Middle frontal gyrus (tissue), 1 donor: ENCODE measurements around the gene ST3GAL3.

Source experiments
- DNase-seq: peaks from one replicate; pipeline ENCODE4 v3.0.0-alpha.2; 2015; ENCODE audit warnings: low spot score; ENCODE audit errors: extremely low spot score

The ST3GAL3 gene

DNA sequence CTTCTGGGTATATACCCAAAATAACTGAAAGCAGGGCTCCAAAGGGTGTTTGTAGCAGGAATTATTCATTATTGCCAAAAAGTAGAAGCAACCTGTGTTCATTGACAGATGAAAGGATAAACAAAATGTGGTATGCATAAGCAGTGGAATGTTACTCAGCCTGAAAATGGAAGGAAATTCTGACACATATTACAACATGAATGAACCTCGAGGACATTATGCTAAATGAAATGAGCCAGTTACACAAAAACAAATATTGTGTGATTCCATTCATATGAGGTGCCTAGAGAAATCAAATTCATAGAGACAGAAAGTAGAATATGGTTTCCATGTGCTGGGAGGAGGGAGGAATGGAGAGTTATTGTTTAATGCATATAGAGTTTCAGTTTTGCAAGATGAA is 140.0 kb downstream of the ST3GAL3 start:
- no peak for DNase-seq

DNA sequence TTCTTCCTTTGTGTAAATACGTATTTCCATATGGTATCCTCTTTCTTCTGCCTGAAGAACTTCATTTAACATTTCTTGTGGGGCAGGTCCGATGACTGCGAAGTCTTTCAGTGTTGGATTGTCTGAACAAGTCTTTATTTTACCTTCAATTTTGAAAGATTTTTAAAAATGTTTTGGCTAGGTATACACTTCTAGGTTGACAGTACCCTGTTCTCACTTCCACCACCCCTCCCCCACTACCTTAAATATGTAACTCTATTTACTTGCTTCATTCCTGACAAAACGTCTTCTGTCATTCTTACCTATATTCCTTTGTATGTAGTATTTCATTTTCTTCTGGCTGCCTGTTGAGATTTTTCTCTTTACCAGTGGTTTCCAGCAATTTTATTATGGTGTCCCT is 140.5 kb downstream of the ST3GAL3 start:
- DNase-seq, result no peak

DNA sequence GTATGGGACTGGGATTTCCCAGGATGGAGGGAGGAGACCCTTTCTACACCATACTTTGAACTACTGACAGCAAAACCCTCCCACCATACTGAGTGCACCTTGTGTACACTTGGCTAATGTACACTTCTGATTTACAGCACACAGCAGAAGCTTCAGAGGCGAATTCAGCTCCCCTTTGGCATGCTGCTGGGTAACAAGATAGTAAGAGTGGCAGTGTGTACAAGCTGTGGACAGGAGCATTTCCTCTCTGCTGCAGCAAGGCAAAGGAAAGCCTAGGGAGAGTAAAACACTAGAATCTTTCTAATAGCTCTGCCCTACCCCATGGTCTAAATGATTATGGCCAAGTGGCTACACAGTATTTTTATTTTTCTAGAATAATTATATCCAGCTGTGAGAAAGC is 142.3 kb downstream of the ST3GAL3 start:
- no peak for DNase-seq

DNA sequence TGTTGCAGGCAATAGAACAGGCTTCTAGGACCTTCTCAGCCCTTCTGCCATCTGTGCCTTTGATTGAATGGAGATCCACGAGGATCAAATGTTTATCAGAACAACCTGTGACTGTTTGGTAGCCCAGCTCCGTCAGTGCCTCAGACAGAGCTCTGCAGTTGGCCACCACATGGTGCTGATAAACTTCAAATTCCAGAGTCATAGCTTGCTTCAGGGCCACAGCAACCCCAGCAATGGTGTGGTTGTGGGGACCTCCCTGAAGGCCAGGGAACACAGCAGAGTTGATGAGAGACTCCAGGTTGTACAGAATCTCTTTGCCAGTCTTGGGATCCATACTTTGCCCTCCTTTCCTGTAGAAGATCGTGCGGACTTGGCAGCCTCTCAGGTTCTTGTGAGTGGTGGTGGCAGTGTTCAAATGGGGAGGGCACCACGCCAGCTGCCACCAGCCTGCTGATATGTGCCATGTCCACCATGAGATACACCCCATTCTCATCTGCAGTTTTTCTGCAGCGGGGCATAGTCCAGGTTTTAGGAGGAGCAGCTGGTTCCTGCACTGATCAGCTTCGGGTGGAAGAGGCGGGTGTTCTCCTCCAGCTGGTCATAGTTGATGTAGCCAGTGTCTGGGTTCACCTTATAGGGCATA is 143.4 kb downstream of the ST3GAL3 start:
- no peak for DNase-seq

DNA sequence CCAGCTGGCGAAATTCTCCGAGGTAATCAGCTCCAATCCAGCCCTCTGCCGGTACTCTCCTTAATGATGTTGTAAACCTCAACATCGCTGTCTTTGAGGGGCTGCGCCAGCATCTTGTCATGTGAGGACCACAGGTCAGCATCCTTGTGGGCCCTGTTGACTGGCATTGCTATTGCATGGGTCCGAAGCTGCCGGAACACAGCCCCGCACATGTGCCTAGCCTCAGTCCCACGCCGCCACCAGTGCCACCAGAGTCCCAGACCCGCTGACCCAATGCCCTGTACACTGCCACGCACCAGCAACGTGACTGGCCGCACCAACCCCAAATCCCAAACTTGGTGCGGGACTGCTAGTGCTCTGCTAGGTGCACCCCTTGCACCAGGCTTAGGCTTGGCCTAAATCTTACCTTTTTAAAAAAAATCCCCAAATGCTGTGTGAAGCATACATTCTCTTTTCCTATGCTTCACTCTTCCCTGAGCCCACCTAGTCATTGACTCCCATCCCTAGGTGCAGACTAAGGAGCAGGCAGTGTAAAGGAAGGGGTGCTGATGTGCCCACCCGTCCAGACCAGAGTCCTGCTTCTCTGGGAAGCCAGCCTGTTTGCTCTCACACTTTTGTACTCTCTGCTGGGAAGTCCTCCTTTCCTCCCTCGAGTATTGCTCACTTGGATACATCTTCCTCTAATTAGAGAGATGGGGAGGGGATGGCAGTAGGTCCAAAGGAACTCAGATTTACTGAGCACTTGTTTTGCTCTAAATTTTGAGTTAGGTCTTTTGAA is 144.4 kb downstream of the ST3GAL3 start:
- DNase-seq, result no peak

DNA sequence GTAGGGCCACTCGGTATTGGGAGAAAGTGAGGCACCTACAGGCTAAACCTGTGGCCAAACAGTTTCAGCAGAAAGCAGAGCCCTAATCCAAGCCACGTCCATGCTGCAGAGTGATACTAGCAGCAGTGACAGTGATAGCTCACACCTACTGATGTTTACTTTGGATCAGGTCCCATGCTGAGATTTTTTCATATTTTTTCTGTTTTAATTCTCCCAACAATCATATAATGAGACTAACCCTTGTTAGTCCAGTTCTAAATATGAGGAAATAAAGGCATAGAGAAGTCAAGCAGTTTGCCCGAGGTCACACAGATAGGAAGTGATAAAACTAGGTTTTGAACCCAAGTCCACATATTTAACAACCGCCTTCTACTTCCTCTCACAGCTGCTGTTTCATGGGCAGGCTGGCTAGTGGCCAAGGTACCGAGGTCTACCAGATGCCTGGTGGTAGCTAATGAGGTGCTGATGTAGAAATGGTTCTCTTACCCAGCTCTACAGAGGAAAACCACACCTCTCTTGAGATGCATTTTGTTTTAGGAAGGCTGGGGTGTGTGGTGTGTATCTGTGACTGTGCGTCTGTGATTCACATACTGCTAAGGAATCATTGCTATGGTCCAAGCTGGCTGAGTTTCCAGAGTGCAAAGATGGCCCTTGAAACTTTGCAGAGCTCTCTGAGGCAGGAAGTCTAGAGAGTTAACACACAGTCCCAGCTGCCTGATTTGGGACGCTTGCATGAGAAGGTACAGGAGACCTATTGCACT is 146.0 kb downstream of the ST3GAL3 start:
- DNase-seq, result no peak

DNA sequence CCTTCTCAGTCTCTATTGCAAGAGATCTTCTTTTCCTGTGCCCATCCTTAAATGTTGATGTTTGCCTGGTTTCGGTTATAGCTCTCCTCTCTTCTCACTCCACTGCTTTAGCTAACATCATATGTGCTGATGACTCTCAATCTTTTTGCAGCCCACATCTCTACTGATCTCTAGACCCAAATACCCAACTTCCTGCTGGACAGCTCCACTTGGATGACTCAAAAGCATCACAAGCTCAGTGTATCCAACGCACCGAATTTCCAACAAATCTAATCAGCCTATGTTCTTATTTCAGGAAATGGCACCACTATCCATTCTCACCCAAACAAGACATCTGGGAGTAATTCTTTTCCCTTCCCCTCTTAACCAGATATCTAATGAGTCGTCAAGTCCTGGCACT is 147.1 kb downstream of the ST3GAL3 start:
- DNase-seq, result no peak

DNA sequence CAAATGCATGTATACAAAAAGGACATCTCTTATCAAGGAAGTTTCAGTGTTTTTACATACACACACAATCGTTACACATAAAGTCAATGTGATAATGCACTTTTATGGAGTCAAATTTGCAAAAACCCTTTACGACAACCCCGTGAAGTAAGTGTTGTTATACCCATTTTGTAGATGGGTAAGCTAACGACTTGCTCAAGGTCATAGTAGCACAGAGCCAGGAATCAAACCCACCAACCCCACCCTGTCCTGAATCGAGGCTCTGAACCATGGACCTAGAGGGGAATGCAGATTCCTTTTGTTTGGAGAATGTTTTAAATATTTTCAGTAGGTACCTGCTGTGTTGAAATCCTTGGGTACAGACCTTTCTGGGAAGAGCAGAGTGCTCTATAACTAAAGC is 148.9 kb downstream of the ST3GAL3 start:
- no peak for DNase-seq

DNA sequence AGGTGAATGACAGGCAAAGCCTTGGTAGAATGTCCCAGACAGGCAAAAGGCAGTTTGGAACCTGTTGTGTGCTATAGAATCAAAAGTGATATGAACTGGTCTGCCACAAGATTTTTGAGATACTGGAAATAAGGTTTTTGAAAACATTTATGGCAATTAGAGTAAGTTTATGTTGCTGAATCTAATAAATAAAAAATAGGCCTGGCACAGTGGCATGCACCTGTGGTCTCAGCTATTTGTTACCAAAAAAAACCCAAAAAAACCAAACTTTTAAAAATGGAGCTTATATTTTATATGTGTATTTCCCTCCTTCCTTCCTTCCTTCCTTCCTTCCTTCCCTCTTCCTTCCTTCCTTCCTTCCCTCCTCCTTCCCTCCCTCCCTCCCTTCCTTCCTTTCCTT is 149.8 kb downstream of the ST3GAL3 start:
- no peak for DNase-seq

DNA sequence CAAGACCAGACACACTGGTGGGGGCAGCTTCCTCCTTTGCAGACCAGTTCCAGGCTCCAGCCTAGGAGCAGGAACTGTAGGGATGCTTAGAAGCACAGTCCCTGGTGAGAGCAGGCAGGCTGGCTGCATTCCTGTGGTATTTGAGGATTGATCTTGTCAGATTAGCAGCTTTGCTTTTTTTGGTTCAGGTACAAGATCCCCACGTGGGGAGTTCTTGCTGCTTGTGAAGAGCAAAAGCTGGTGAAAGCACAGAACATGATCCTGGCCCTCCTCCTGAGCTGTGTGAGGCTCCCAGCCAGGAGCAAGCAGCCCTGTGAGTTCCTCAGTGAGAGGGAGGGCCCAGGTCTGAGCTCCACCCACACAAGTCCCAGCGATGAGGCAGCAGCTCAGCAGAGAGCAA is 151.0 kb downstream of the ST3GAL3 start:
- peak; percentile 50 for DNase-seq

DNA sequence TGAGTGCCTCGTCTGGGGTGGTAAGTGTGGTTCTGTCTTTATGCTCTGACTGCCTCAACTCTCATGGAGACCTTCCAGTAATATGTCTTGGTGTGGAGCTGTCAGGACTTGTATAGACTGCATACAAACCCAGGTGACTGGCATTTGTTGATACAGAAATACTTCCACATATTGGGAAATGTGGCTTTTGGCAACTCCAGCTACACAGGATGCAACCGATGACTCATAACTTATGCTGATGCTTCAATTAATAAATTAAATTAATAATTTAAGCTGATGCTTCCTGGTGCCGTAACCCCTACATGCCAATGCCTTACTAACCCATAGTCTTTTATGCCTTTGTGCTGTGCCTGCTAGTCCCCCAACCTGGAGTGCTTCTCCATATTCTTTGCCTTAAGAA is 154.0 kb downstream of the ST3GAL3 start:
- DNase-seq, result no peak

DNA sequence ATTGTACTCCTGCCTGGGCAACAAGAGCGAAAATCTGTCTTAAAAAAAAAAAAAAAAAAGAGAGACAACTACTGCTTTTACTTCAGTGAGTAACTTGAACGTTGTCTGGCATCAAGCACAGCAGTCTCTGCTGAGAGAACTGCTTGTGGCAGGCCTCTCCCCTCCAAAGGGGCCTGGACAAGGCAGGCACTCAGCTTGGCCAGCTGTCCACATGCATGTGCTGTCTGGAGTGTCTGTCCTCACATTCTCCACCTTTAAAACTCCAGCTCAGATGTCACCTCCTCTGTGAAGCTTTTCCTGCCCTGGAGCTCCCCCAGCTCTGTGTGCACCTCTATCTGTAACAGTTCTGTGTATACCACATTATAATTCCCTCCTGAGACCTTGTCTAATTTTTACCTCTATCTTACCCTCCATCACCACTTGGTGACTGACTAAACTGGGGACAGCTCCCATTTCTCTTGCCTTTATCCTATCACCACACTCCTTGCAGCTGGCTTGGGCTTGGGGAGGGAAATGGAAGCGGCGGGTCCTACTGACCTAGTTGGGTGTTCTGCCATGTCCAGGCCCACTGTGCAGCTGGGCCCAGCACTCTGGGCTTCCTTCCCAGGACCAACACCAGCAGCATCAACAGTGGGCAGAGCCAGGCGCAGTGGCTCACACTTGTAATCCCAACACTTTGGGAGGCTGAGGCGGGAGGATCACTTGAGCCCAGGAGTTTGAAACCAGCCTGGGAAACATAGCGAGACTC is 154.8 kb downstream of the ST3GAL3 start:
- DNase-seq, result no peak

DNA sequence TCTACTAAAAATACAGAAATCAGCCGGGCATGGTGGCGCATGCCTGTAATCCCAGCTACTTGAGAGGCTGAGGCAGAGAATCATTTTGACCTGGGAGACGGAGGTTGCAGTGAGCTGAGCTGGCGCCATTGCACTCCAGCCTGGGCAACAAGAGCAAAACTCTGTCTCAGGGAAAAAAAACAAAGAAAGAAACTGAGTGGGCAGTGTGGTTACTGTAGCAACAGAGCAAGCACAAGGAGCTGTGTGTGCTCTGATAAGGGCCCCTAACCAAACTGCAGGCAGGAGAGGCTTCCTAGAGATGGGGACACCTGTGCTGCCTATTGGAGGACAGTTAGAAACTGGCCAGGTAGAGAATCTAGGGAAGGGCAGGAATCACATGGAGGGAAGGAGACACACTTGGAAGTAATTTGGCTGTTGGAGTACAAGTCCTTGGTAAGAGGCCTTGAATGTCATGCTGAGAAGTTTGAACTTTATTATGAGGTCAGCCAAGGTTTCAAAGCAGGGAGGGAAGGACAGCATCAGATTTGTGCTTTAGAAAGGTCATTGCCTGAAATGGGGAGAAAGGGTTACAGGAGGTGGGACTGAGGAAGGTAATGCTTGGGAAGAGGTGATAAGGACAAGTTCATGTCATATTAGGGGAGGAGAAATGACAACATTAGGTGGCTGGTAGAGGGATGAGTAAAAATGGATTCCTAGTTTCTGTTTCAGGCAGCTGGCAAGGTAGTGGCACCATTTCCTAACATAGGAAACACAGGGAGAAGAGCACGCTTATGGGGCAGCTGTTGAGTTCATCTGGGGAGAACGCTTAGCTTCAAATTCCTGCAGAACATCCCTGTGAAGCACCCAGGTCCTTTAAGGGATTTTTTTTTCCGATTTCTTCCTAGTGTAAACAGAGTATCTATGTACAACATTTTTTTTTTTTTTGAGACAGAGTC is 157.0 kb downstream of the ST3GAL3 start:
- no peak for DNase-seq

DNA sequence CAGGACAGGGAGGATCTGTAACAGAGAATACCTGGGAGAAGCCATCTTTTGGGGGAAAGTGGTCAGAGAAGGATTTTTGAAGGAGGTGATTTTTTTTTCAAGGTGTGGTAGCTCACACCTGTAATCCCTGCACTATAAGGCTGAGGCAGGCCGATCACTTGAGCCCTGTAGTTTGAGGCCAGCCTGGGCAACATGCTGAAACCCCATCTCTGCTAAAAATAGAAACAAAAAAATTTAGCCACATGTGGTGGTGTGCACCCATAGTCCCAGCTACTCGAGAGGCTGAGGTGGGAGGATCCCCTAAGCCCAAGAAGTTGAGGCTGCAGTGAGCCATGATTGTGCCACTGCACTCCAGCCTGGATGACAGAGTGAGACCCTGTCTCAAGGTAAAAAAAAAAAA is 158.9 kb downstream of the ST3GAL3 start:
- no peak for DNase-seq

DNA sequence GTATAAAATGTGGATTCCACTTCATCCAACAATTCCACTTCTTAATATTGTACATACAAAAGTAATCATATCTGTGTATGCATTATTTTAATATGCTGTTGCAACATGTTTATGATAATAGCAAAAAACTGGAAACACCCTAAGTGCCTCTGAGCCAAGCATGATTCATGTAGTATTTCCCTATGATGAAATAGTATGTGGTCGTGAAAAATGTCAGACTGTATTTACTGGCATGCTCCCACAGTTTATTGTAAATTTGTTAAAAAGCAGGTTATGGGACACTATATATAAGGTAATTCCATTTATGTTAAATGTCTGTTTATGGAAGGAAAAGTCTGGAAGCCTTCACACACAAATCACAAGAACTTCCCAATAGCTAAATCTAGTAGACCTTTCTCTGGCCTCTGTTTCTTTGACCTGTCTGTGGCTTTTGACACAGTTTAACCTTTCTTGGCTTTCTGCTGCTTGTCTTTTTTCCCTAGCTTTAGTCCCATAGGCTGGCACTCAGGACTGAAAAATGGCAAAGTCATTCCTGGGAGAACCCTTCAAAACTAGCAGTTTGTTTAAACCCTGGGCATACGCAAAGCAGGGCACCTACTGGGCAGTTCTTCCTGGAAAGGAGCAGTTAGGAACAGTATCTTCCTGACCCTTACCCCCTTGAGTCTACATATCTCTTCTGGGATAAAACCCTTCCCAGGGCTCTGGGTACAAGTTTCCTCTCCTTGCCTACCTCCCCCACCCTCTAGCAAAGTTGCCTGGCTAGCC is 160.8 kb downstream of the ST3GAL3 start:
- DNase-seq, result no peak

DNA sequence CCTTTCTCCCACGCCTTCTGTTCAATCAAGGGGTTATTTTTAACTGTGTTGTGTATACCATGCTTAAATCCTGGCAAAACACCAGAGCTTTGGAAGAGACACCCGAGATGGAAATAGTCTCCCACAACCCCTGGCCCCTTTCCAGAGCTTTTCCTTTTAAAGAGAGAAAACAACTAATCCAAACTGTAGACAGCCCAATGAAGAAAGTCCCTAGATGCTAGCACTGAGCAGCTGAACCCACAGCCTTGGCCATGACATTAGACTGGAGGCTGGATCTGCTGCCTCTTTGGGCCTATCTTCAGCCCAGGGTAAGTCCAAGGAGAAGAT is 161.4 kb downstream of the ST3GAL3 start:
- DNase-seq, result no peak

DNA sequence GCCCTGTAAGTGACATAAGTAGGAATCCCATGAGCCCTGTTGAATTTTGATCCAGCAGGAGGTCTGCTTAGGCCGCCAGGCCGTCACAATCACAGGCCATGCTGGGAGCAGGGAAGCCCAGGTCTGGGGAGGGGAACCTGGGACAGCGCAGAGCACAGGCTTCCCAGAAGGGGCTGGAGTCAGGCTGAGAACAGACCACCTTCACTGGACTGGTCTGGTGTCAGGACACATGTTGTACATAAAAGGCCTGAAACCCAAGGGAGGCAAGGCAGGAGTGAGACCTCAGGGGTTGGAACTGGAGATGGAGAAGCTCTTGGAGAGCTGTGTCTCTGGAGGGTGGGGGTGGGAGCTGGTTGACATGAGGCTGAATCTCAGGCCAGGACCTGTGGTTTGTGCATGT is 163.0 kb downstream of the ST3GAL3 start:
- DNase-seq, result no peak

DNA sequence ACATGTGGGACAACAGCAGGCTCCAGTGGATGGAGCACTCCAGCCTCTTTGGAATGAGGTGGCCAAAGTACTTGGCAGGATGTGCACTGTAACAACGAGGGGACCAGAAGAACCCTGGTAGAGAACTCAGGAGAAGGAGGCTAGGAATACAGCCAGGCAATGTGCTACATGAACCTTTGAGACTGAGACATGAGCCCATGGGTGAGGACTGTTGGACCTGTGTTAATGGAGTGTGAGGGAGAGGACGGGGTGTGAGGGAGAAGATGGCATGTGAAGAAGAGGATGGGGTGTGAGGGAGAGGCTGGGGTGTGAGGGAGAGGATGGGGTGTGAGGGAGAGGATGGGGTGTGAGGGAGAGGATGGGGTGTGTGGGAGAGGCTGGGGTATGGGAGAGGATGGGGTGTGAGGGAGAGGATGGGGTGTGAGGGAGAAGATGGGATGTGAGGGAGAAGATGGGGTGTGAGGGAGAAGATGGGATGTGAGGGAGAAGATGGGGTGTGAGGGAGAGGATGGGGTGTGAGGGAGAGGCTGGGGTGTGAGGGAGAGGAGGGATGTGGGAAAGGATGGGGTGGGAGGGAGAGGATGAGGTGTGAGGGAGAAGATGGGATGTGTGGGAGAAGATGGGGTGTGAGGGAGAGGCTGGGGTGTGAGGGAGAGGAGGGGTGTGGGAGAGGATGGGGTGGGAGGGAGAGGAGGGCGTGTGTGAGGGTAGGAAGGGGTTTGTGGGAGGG is 164.0 kb downstream of the ST3GAL3 start:
- DNase-seq, result no peak

DNA sequence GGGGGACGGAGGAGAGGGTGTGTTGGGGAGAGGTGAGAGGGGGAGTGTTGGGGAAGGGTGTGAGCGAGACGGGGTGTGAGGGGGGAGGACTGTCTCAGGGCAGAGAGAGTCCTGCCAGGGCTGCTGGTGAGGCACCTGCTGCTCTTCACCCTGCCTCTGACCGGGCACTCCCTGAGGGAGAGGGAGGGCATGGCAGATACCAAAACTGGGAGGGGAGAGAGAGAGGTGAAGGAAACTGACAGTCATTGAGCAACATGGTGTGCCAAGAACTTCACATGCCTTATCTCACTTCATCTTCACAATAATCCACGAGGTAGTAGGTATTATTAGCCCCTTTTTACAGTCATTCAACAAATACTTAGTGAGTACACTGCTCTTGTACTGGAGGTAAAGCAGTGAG is 164.9 kb downstream of the ST3GAL3 start:
- DNase-seq, result no peak
